ENCODE results near the gene CALY. TPM values are rescaled to one million over a fixed set of nuclear protein-coding genes. Genes with fewer than 3 reads are reported as not detected.

The CALY gene
- total RNA-seq, 2 experiments from 2014 or later, result 3.1 to 3.6 TPM

DNA sequence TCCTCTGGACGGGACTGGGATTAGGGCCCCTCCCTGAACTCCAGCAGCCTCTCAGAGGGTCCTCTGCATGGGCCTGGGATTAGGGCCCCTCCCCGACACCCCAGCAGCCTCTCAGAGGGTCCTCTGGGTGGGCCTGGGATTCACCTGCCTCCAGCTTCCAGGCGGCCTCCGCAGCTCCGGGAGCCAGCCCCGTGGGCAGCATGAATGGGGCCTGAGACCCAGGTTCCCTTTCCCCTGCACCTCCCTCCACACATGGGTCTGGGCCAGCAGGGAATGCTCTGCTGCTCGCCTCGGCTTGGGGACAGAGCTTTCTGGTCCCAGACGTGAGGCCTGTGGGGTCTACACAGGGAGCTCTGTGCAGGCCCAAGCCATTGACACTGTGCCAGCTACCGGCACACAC is 33.5 kb downstream of the CALY start:
- Mint-ChIP-seq H3K9me3 (no peaks in the 10 kb centered on the region), H3K27me3 (no peaks in the 10 kb centered on the region), H3K4me1 (peaks cover 9% of the 10 kb centered on the region), H3K27ac (no peak overlapping the region), H3K36me3 (peaks cover 5% of the 10 kb centered on the region), H3K4me3 (no peak overlapping the region)
- DNase-seq (no peak), ATAC-seq (ENCODE audit: low read depth) (no peak)
- POLR2A ChIA-PET, result no interaction called here

- DNase-seq, result no peak
- H3K4me1 Mint-ChIP-seq, result peaks cover 4% of the 10 kb centered on the region
- H3K36me3 Mint-ChIP-seq, result peaks cover 9% of the 10 kb centered on the region
- POLR2A ChIA-PET, result interaction anchor here (0.6 kb wide), 1 partner anchor 39 kb away, joined by 3 read pairs; no protein-coding TSS in a partner anchor
- no peaks in the 10 kb centered on the region for H3K27me3 Mint-ChIP-seq
- no peak overlapping the region for H3K4me3 Mint-ChIP-seq
- ATAC-seq (ENCODE audit: low read depth), result no peak
- no peak overlapping the region for H3K27ac Mint-ChIP-seq
- H3K9me3 Mint-ChIP-seq, result no peaks in the 10 kb centered on the region
Measured at GRCh38 chr10:133302230-133302629, 34.5 kb downstream of the CALY start.

GRCh38 chr10:133299738-133300137 is 37.0 kb downstream of the CALY start:
- Mint-ChIP-seq H3K4me1 (no peaks in the 10 kb centered on the region), H3K9me3 (no peaks in the 10 kb centered on the region), H3K4me3 (no peak overlapping the region), H3K36me3 (peaks cover 10% of the 10 kb centered on the region), H3K27ac (no peak overlapping the region), H3K27me3 (no peaks in the 10 kb centered on the region)
- DNase-seq (no peak), ATAC-seq (ENCODE audit: low read depth) (no peak)
- POLR2A ChIA-PET, result no interaction called here

GRCh38 chr10:133299224-133299623 is 37.5 kb downstream of the CALY start:
- DNase-seq (no peak), ATAC-seq (ENCODE audit: low read depth) (no peak)
- Mint-ChIP-seq H3K27me3 (no peaks in the 10 kb centered on the region), H3K4me1 (no peaks in the 10 kb centered on the region), H3K36me3 (peaks cover 14% of the 10 kb centered on the region), H3K9me3 (no peaks in the 10 kb centered on the region), H3K27ac (no peak overlapping the region), H3K4me3 (no peak overlapping the region)
- POLR2A ChIA-PET, result no interaction called here

GRCh38 chr10:133298466-133298865 is 38.2 kb downstream of the CALY start:
- Mint-ChIP-seq H3K27ac (no peak overlapping the region), H3K9me3 (no peaks in the 10 kb centered on the region), H3K4me3 (no peak overlapping the region), H3K27me3 (no peaks in the 10 kb centered on the region), H3K36me3 (peaks cover 14% of the 10 kb centered on the region), H3K4me1 (no peaks in the 10 kb centered on the region)
- POLR2A ChIA-PET, result no interaction called here
- ATAC-seq (ENCODE audit: low read depth), result no peak
- DNase-seq, result no peak

DNA sequence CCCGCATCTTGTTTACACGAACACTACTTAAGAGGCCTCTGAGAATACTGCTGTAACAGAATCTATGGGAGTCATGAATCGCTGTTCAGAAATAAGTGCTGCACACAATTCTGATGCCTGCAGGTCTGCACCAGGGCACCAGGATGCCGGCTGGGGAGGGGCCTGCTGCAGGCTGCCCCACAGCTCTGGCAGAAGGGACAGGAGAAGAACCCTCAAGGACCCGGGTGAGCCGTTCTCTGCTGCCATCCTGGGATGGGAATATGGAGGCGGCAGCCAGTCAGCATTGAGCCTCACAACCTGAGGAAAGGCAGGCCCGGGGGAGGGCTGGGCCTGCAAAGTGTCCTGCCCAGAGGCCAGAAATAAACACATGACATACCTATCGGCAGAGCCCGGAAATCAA is 39.2 kb downstream of the CALY start:
- no peaks in the 10 kb centered on the region for H3K4me1 Mint-ChIP-seq
- no peaks in the 10 kb centered on the region for H3K9me3 Mint-ChIP-seq
- peaks cover 14% of the 10 kb centered on the region for H3K36me3 Mint-ChIP-seq
- H3K4me3 Mint-ChIP-seq, result no peak overlapping the region
- no peaks in the 10 kb centered on the region for H3K27me3 Mint-ChIP-seq
- POLR2A ChIA-PET, result no interaction called here
- no peak overlapping the region for H3K27ac Mint-ChIP-seq
- DNase-seq (no peak), ATAC-seq (ENCODE audit: low read depth) (no peak)

- H3K36me3 Mint-ChIP-seq, result peaks cover 14% of the 10 kb centered on the region
- ATAC-seq (ENCODE audit: low read depth) (no peak), DNase-seq (no peak)
- no peak overlapping the region for H3K27ac Mint-ChIP-seq
- POLR2A ChIA-PET, result no interaction called here
- no peaks in the 10 kb centered on the region for H3K4me1 Mint-ChIP-seq
- no peaks in the 10 kb centered on the region for H3K9me3 Mint-ChIP-seq
- no peak overlapping the region for H3K4me3 Mint-ChIP-seq
- no peaks in the 10 kb centered on the region for H3K27me3 Mint-ChIP-seq
Measured at GRCh38 chr10:133295426-133296320, 41.0 kb downstream of the CALY start.

GRCh38 chr10:133294189-133294588 is 42.5 kb downstream of the CALY start:
- Mint-ChIP-seq H3K36me3 (peaks cover 13% of the 10 kb centered on the region), H3K27ac (no peak overlapping the region), H3K9me3 (no peaks in the 10 kb centered on the region), H3K4me3 (no peak overlapping the region), H3K27me3 (no peaks in the 10 kb centered on the region), H3K4me1 (no peaks in the 10 kb centered on the region)
- POLR2A ChIA-PET, result no interaction called here
- no peak for ATAC-seq (ENCODE audit: low read depth)
- no peak for DNase-seq

GRCh38 chr10:133293810-133294119 is 42.9 kb downstream of the CALY start:
- POLR2A ChIA-PET, result no interaction called here
- ATAC-seq (ENCODE audit: low read depth), result no peak

GRCh38 chr10:133292919-133293809 is 43.5 kb downstream of the CALY start:
- no peak overlapping the region for H3K4me3 Mint-ChIP-seq
- H3K9me3 Mint-ChIP-seq, result no peaks in the 10 kb centered on the region
- DNase-seq (no peak), ATAC-seq (ENCODE audit: low read depth) (no peak)
- H3K4me1 Mint-ChIP-seq, result no peaks in the 10 kb centered on the region
- H3K27ac Mint-ChIP-seq, result no peak overlapping the region
- no peaks in the 10 kb centered on the region for H3K27me3 Mint-ChIP-seq
- peaks cover 18% of the 10 kb centered on the region for H3K36me3 Mint-ChIP-seq
- POLR2A ChIA-PET, result no interaction called here

More at GRCh38 chr10:133293810-133294119, 42.9 kb downstream of the CALY start:
- no peaks in the 10 kb centered on the region for H3K9me3 Mint-ChIP-seq
- H3K27ac Mint-ChIP-seq, result no peak overlapping the region
- peaks cover 17% of the 10 kb centered on the region for H3K36me3 Mint-ChIP-seq
- DNase-seq, result no peak
- H3K4me3 Mint-ChIP-seq, result no peak overlapping the region
- no peaks in the 10 kb centered on the region for H3K27me3 Mint-ChIP-seq
- H3K4me1 Mint-ChIP-seq, result no peaks in the 10 kb centered on the region

GRCh38 chr10:133289761-133290160 is 46.9 kb downstream of the CALY start:
- ATAC-seq (ENCODE audit: low read depth), result no peak
- Mint-ChIP-seq H3K4me3 (no peak overlapping the region), H3K9me3 (no peaks in the 10 kb centered on the region), H3K36me3 (peaks cover 29% of the 10 kb centered on the region), H3K27me3 (no peaks in the 10 kb centered on the region), H3K4me1 (no peaks in the 10 kb centered on the region), H3K27ac (no peak overlapping the region)
- DNase-seq, result no peak
- POLR2A ChIA-PET, result no interaction called here

DNA sequence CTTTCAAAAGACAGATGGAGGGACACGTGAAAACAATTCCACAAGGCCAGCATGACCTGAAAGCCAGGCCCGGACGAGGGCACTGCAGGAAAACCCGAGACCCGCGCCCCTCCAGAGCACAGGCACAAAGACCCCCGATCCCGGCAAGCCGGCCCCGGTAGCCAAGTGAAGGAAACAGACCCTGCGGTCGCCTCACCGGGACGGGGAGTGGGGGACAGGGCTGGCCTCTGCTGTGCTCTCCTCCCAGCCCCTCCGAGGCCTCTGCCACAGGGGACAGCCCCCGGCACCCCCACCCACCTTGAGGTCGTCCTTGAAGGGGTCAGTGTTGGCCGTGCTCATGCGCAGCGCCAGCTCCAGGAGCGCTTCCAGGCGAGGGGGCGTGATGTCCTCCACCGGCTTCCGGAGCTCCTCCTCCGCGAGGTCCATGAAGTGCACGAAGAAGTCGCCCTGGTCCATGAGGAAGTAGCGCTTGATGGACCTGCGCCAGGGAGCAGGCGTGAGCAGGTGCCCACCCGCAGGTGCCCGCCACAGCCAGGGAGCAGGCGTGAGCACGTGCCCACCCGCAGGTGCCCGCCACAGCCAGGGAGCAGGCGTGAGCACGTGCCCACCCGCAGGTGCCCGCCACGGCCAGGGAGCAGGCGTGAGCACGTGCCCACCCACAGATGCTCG is 48.7 kb downstream of the CALY start:
- POLR2A ChIA-PET, result no interaction called here
- Mint-ChIP-seq H3K27me3 (no peaks in the 10 kb centered on the region), H3K36me3 (peaks cover 29% of the 10 kb centered on the region), H3K9me3 (no peaks in the 10 kb centered on the region), H3K4me3 (no peak overlapping the region), H3K4me1 (no peaks in the 10 kb centered on the region), H3K27ac (no peak overlapping the region)
- DNase-seq (no peak), ATAC-seq (ENCODE audit: low read depth) (no peak)

GRCh38 chr10:133286366-133286765 is 50.3 kb downstream of the CALY start:
- Mint-ChIP-seq H3K27ac (no peak overlapping the region), H3K9me3 (no peaks in the 10 kb centered on the region), H3K27me3 (no peaks in the 10 kb centered on the region), H3K4me1 (no peaks in the 10 kb centered on the region), H3K36me3 (peaks cover 29% of the 10 kb centered on the region), H3K4me3 (no peak overlapping the region)
- POLR2A ChIA-PET, result interaction anchor here (0.9 kb wide), 1 partner anchor 9 kb away, joined by 3 read pairs; no protein-coding TSS in a partner anchor
- ATAC-seq (ENCODE audit: low read depth) (no peak), DNase-seq (no peak)
